ENCODE data around the gene FURIN. TPM values are rescaled to one million over a fixed set of nuclear protein-coding genes. Genes with fewer than 3 reads are reported as not detected.

FURIN gene
- total RNA-seq, 1 donor from 2014 or later = 42.7 TPM

GRCh38 chr15:90882781-90883525 is 14.6 kb downstream of the FURIN start:
- H3K27me3 ChIP-seq (ENCODE audit: low read depth) = no peaks in the 10 kb centered on the region
- H3K4me3 ChIP-seq = peak overlapping the region; percentile 81
- no peak for TF ChIP-seq CTCF (IDR thresholded peaks at IDR 0.05; ENCODE audit: borderline replicate concordance)
- no peaks in the 10 kb centered on the region for H3K9me3 ChIP-seq (replicated peaks)
- DNase-seq = no peak
- H3K27ac ChIP-seq (replicated peaks) = peak overlapping the region; percentile 98
- intact Hi-C loops (cut with micrococcal nuclease) = no loop called here
- H3K4me1 ChIP-seq = peaks cover 59% of the 10 kb centered on the region
- H3K36me3 ChIP-seq = peaks cover 60% of the 10 kb centered on the region

GRCh38 chr15:90883526-90883975 is 15.2 kb downstream of the FURIN start:
- no peaks in the 10 kb centered on the region for H3K9me3 ChIP-seq (replicated peaks)
- H3K4me3 ChIP-seq = peak overlapping the region; percentile 81
- H3K27me3 ChIP-seq (ENCODE audit: low read depth) = no peaks in the 10 kb centered on the region
- peaks cover 54% of the 10 kb centered on the region for H3K36me3 ChIP-seq
- DNase-seq = no peak
- H3K4me1 ChIP-seq = peaks cover 60% of the 10 kb centered on the region
- intact Hi-C loops (cut with micrococcal nuclease) = no loop called here
- TF ChIP-seq CTCF (IDR thresholded peaks at IDR 0.05; ENCODE audit: borderline replicate concordance) = no peak
- peak overlapping the region; percentile 98 for H3K27ac ChIP-seq (replicated peaks)

- peak within 1 kb of the TSS; percentile 81 for H3K4me3 ChIP-seq
- peaks cover 60% of the 10 kb centered on the region for H3K4me1 ChIP-seq
- no peaks in the 10 kb centered on the region for H3K27me3 ChIP-seq (ENCODE audit: low read depth)
- intact Hi-C loops (cut with micrococcal nuclease) = no loop called here
- peak; percentile 81 for DNase-seq
- peaks cover 51% of the 10 kb centered on the region for H3K36me3 ChIP-seq
- H3K27ac ChIP-seq (replicated peaks) = peak within 1 kb of the TSS; percentile 98
- TF ChIP-seq CTCF (IDR thresholded peaks at IDR 0.05; ENCODE audit: borderline replicate concordance) = no peak
- H3K9me3 ChIP-seq (replicated peaks) = no peaks in the 10 kb centered on the region
Measured at GRCh38 chr15:90883976-90884718, 15.8 kb downstream of the FURIN start, which contains the start of gene FES. TSS of gene FES (plus strand) at chr15:90884504. CDS start at chr15:90885046, 542 bp downstream.

GRCh38 chr15:90884719-90885431 is 16.5 kb downstream of the FURIN start:
- peak overlapping the region; percentile 98 for H3K27ac ChIP-seq (replicated peaks)
- H3K4me3 ChIP-seq = peak overlapping the region; percentile 81
- H3K4me1 ChIP-seq = peaks cover 60% of the 10 kb centered on the region
- intact Hi-C loops (cut with micrococcal nuclease) = loop anchor here (5.0 kb wide), 1 partner anchor 238 kb away; no protein-coding TSS in a partner anchor
- H3K9me3 ChIP-seq (replicated peaks) = no peaks in the 10 kb centered on the region
- TF ChIP-seq CTCF (IDR thresholded peaks at IDR 0.05; ENCODE audit: borderline replicate concordance) = no peak
- no peaks in the 10 kb centered on the region for H3K27me3 ChIP-seq (ENCODE audit: low read depth)
- peaks cover 51% of the 10 kb centered on the region for H3K36me3 ChIP-seq
- no peak for DNase-seq

Measured in left ventricle myocardium inferior (tissue), 1 donor.